ENCODE data around the gene PYCR2.

Gene PYCR2

GRCh38 chr1:225897595-225898514, 26.2 kb downstream of the PYCR2 start:
- Histone ChIP-seq H3K18ac (ENCODE audit: low read length) (no peak overlapping the region), H3K27me3 (ENCODE audit: control insufficient read depth in 3 of 3, insufficient read depth in 3 of 3, low read depth in 1 of 3, low read length in 3 of 3) (no peaks in the 10 kb centered on the region), H2BK5ac (ENCODE audit: low read length) (no peak overlapping the region), H2AFZ (ENCODE audit: low read length) (peak overlapping the region; percentile 23), H3K36me3 (replicated peaks in 1 of 2; ENCODE audit: control insufficient read depth in 2 of 2, insufficient read depth in 2 of 2, low read length in 2 of 2) (no peaks in the 10 kb centered on the region), H2BK15ac (ENCODE audit: low read length) (no peak overlapping the region), H3K14ac (ENCODE audit: low read length) (no peak overlapping the region), H4K91ac (ENCODE audit: low read depth, low read length, poor library complexity) (no peak overlapping the region), H3K23ac (ENCODE audit: low read depth, low read length, poor library complexity) (peak overlapping the region; percentile 26), H2AK5ac (ENCODE audit: low read depth, low read length) (peak overlapping the region; percentile 13), H3K4ac (ENCODE audit: low read length) (no peak overlapping the region), H4K8ac (ENCODE audit: low read depth, low read length) (no peak overlapping the region), H3K4me3 (ENCODE audit: low read length in 2 of 2) (no peak overlapping the region), H3K9ac (ENCODE audit: low read depth, low read length, poor library complexity) (no peak overlapping the region), H3K79me1 (ENCODE audit: low read depth, low read length) (no peaks in the 10 kb centered on the region), H2BK12ac (ENCODE audit: low read length) (no peak overlapping the region), H3K4me1 (ENCODE audit: control insufficient read depth in 2 of 2, insufficient read depth in 1 of 2, low read depth in 1 of 2, low read length in 2 of 2) (peaks cover 11 to 13% of the 10 kb centered on the region in 2 donors), H3K4me2 (ENCODE audit: insufficient read depth, low read length, poor library complexity, severe bottlenecking) (no peak overlapping the region), H3K27ac (replicated peaks; ENCODE audit: low read length) (no peak overlapping the region), H3K9me3 (replicated peaks in 1 of 2; ENCODE audit: control insufficient read depth in 2 of 2, insufficient read depth in 1 of 2, low read depth in 1 of 2, low read length in 2 of 2) (no peaks in the 10 kb centered on the region), H2BK120ac (ENCODE audit: low read depth, low read length) (no peak overlapping the region)
- no CpG with 5 or more reads among the region's 19 CpGs for WGBS, 2 donors (ENCODE audit: extremely low coverage in 2 of 2, insufficient read length in 2 of 2, insufficient replicate concordance in 1 of 2)
- DNase-seq (ENCODE audit: low spot score) = no peak

GRCh38 chr1:225896937-225897549, 27.0 kb downstream of the PYCR2 start:
- Histone ChIP-seq H3K18ac (ENCODE audit: low read length) (peak overlapping the region; percentile 52), H2BK5ac (ENCODE audit: low read length) (no peak overlapping the region), H2BK12ac (ENCODE audit: low read length) (no peak overlapping the region), H3K4me2 (ENCODE audit: insufficient read depth, low read length, poor library complexity, severe bottlenecking) (no peak overlapping the region), H3K4me3 (ENCODE audit: low read length in 2 of 2) (no peak overlapping the region), H3K27ac (replicated peaks; ENCODE audit: low read length) (no peak overlapping the region), H3K27me3 (ENCODE audit: control insufficient read depth in 3 of 3, insufficient read depth in 3 of 3, low read depth in 1 of 3, low read length in 3 of 3) (no peaks in the 10 kb centered on the region), H3K79me1 (ENCODE audit: low read depth, low read length) (no peaks in the 10 kb centered on the region), H3K23ac (ENCODE audit: low read depth, low read length, poor library complexity) (no peak overlapping the region), H3K4me1 (ENCODE audit: control insufficient read depth in 2 of 2, insufficient read depth in 1 of 2, low read depth in 1 of 2, low read length in 2 of 2) (peaks cover 11 to 13% of the 10 kb centered on the region in 2 donors), H2AK5ac (ENCODE audit: low read depth, low read length) (peak overlapping the region; percentile 63), H3K9ac (ENCODE audit: low read depth, low read length, poor library complexity) (peak overlapping the region; percentile 51), H4K91ac (ENCODE audit: low read depth, low read length, poor library complexity) (no peak overlapping the region), H2BK120ac (ENCODE audit: low read depth, low read length) (no peak overlapping the region), H3K9me3 (replicated peaks in 1 of 2; ENCODE audit: control insufficient read depth in 2 of 2, insufficient read depth in 1 of 2, low read depth in 1 of 2, low read length in 2 of 2) (no peaks in the 10 kb centered on the region), H3K36me3 (replicated peaks in 1 of 2; ENCODE audit: control insufficient read depth in 2 of 2, insufficient read depth in 2 of 2, low read length in 2 of 2) (no peaks in the 10 kb centered on the region), H4K8ac (ENCODE audit: low read depth, low read length) (no peak overlapping the region), H2AFZ (ENCODE audit: low read length) (peak overlapping the region; percentile 47), H3K4ac (ENCODE audit: low read length) (no peak overlapping the region), H2BK15ac (ENCODE audit: low read length) (peak overlapping the region; percentile 38), H3K14ac (ENCODE audit: low read length) (no peak overlapping the region)
- DNase-seq (ENCODE audit: low spot score) = no peak
- WGBS, 2 donors (ENCODE audit: extremely low coverage in 2 of 2, insufficient read length in 2 of 2, insufficient replicate concordance in 1 of 2) = no CpG with 5 or more reads among the region's 7 CpGs

GRCh38 chr1:225896494-225896893, 27.6 kb downstream of the PYCR2 start:
- DNase-seq (ENCODE audit: low spot score) = no peak
- no peak overlapping the region for H2BK12ac ChIP-seq (ENCODE audit: low read length)
- H3K4ac ChIP-seq (ENCODE audit: low read length) = no peak overlapping the region
- no peak overlapping the region for H3K23ac ChIP-seq (ENCODE audit: low read depth, low read length, poor library complexity)
- no peak overlapping the region for H3K9ac ChIP-seq (ENCODE audit: low read depth, low read length, poor library complexity)
- no peak overlapping the region for H2AK5ac ChIP-seq (ENCODE audit: low read depth, low read length)
- no peaks in the 10 kb centered on the region for H3K79me1 ChIP-seq (ENCODE audit: low read depth, low read length)
- no peak overlapping the region for H2AFZ ChIP-seq (ENCODE audit: low read length)
- peaks cover 11 to 13% of the 10 kb centered on the region in 2 donors for H3K4me1 ChIP-seq (ENCODE audit: control insufficient read depth in 2 of 2, insufficient read depth in 1 of 2, low read depth in 1 of 2, low read length in 2 of 2)
- H3K14ac ChIP-seq (ENCODE audit: low read length) = no peak overlapping the region
- no peak overlapping the region for H2BK5ac ChIP-seq (ENCODE audit: low read length)
- no peak overlapping the region for H4K91ac ChIP-seq (ENCODE audit: low read depth, low read length, poor library complexity)
- H3K27ac ChIP-seq (replicated peaks; ENCODE audit: low read length) = no peak overlapping the region
- no peak overlapping the region for H2BK120ac ChIP-seq (ENCODE audit: low read depth, low read length)
- H3K4me3 ChIP-seq (ENCODE audit: low read length in 2 of 2) = no peak overlapping the region
- no CpG with 5 or more reads among the region's 5 CpGs for WGBS, 2 donors (ENCODE audit: extremely low coverage in 2 of 2, insufficient read length in 2 of 2, insufficient replicate concordance in 1 of 2)
- H3K4me2 ChIP-seq (ENCODE audit: insufficient read depth, low read length, poor library complexity, severe bottlenecking) = no peak overlapping the region
- H3K36me3 ChIP-seq (replicated peaks in 1 of 2; ENCODE audit: control insufficient read depth in 2 of 2, insufficient read depth in 2 of 2, low read length in 2 of 2) = no peaks in the 10 kb centered on the region
- no peaks in the 10 kb centered on the region for H3K27me3 ChIP-seq (ENCODE audit: control insufficient read depth in 3 of 3, insufficient read depth in 3 of 3, low read depth in 1 of 3, low read length in 3 of 3)
- no peaks in the 10 kb centered on the region for H3K9me3 ChIP-seq (replicated peaks in 1 of 2; ENCODE audit: control insufficient read depth in 2 of 2, insufficient read depth in 1 of 2, low read depth in 1 of 2, low read length in 2 of 2)
- no peak overlapping the region for H3K18ac ChIP-seq (ENCODE audit: low read length)
- H2BK15ac ChIP-seq (ENCODE audit: low read length) = no peak overlapping the region
- no peak overlapping the region for H4K8ac ChIP-seq (ENCODE audit: low read depth, low read length)

- no peak overlapping the region for H3K4me3 ChIP-seq (ENCODE audit: low read length in 2 of 2)
- WGBS, 2 donors (ENCODE audit: extremely low coverage in 2 of 2, insufficient read length in 2 of 2, insufficient replicate concordance in 1 of 2) = no CpG with 5 or more reads among the region's 6 CpGs
- peaks cover 0 to 5% (median 0%) of the 10 kb centered on the region in 3 experiments for H3K27me3 ChIP-seq (ENCODE audit: control insufficient read depth in 3 of 3, insufficient read depth in 3 of 3, low read depth in 1 of 3, low read length in 3 of 3)
- no peaks in the 10 kb centered on the region for H3K79me1 ChIP-seq (ENCODE audit: low read depth, low read length)
- H2BK12ac ChIP-seq (ENCODE audit: low read length) = no peak overlapping the region
- H2AK5ac ChIP-seq (ENCODE audit: low read depth, low read length) = no peak overlapping the region
- no peak overlapping the region for H2BK120ac ChIP-seq (ENCODE audit: low read depth, low read length)
- no peak overlapping the region for H3K4me2 ChIP-seq (ENCODE audit: insufficient read depth, low read length, poor library complexity, severe bottlenecking)
- no peak overlapping the region for H3K9ac ChIP-seq (ENCODE audit: low read depth, low read length, poor library complexity)
- no peak overlapping the region for H2AFZ ChIP-seq (ENCODE audit: low read length)
- no peak overlapping the region for H3K4ac ChIP-seq (ENCODE audit: low read length)
- H3K4me1 ChIP-seq (ENCODE audit: control insufficient read depth in 2 of 2, insufficient read depth in 1 of 2, low read depth in 1 of 2, low read length in 2 of 2) = peaks cover 2 to 12% of the 10 kb centered on the region in 2 donors
- no peak overlapping the region for H4K91ac ChIP-seq (ENCODE audit: low read depth, low read length, poor library complexity)
- no peaks in the 10 kb centered on the region for H3K9me3 ChIP-seq (replicated peaks in 1 of 2; ENCODE audit: control insufficient read depth in 2 of 2, insufficient read depth in 1 of 2, low read depth in 1 of 2, low read length in 2 of 2)
- H2BK5ac ChIP-seq (ENCODE audit: low read length) = no peak overlapping the region
- H3K18ac ChIP-seq (ENCODE audit: low read length) = no peak overlapping the region
- no peak for DNase-seq (ENCODE audit: low spot score)
- H3K36me3 ChIP-seq (replicated peaks in 1 of 2; ENCODE audit: control insufficient read depth in 2 of 2, insufficient read depth in 2 of 2, low read length in 2 of 2) = no peaks in the 10 kb centered on the region
- H3K23ac ChIP-seq (ENCODE audit: low read depth, low read length, poor library complexity) = no peak overlapping the region
- H4K8ac ChIP-seq (ENCODE audit: low read depth, low read length) = no peak overlapping the region
- no peak overlapping the region for H3K14ac ChIP-seq (ENCODE audit: low read length)
- no peak overlapping the region for H2BK15ac ChIP-seq (ENCODE audit: low read length)
- H3K27ac ChIP-seq (replicated peaks; ENCODE audit: low read length) = no peak overlapping the region
Observed at GRCh38 chr1:225892307-225892706, 31.7 kb downstream of the PYCR2 start.
